ENCODE results near the gene SRP68. TPM values are rescaled to one million over a fixed set of nuclear protein-coding genes. Genes with fewer than 3 reads are reported as not detected.

SRP68 gene
- total and polyA plus RNA-seq, 2 of the 4 experiments (the other 2 are of a cell fraction) = 47.1 to 82.6 TPM

- no peak overlapping the region for H3K9ac ChIP-seq (ENCODE audit: low read depth, low read length)
- in situ Hi-C loops (cut with MboI; ENCODE audit: low sequenced_read_pairs) (no loop called here), dilution Hi-C loops (cut with HindIII; ENCODE audit: low sequenced_read_pairs, unreplicated experiment) (no loop called here), intact Hi-C loops (cut with micrococcal nuclease) (loop anchor here (1.0 kb wide), 2 partner anchors 62 to 159 kb away; no protein-coding TSS in a partner anchor)
- H2BK20ac ChIP-seq (ENCODE audit: low read depth, low read length) = no peak overlapping the region
- BruUV-seq (replicated peaks) = no TSS peak
- H3K4me3 ChIP-seq (ENCODE audit: insufficient read depth, low read depth, low read length) = no peak overlapping the region
- no peaks in the 10 kb centered on the region for H3K9me3 ChIP-seq (ENCODE audit: control insufficient read depth, insufficient read depth, low read length)
- H3K9me1 ChIP-seq (ENCODE audit: insufficient read depth, low read length) = no peaks in the 10 kb centered on the region
- H3K4ac ChIP-seq (ENCODE audit: low read depth, low read length) = no peak overlapping the region
- no peak overlapping the region for H2AFZ ChIP-seq (replicated peaks; ENCODE audit: low read length, poor library complexity)
- no peaks in the 10 kb centered on the region for H3K79me1 ChIP-seq (ENCODE audit: low read depth in 1 of 2, low read length in 2 of 2)
- H3K27ac ChIP-seq (ENCODE audit: insufficient read depth, low read length) = no peak overlapping the region
- TF ChIP-seq CTCF (conservative IDR thresholded peaks at IDR 0.05; ENCODE audit: low read depth, low read length) (no peak), MXI1 (IDR thresholded peaks at IDR 0.05; ENCODE audit: borderline replicate concordance, low read depth, low read length) (no peak), MAFK (IDR thresholded peaks at IDR 0.05; ENCODE audit: low read depth, low read length) (no peak), BHLHE40 (IDR thresholded peaks at IDR 0.05; ENCODE audit: low read depth, low read length) (no peak)
- H4K91ac ChIP-seq (ENCODE audit: insufficient read depth, low read depth, low read length) = no peak overlapping the region
- H2AK9ac ChIP-seq (replicated peaks; ENCODE audit: low read depth, low read length, poor library complexity) = no peak overlapping the region
- H3K56ac ChIP-seq (ENCODE audit: extremely low read depth, insufficient read depth, low read length) = no peak overlapping the region
- H2AK5ac ChIP-seq (ENCODE audit: low read depth, low read length) = no peak overlapping the region
- no peak overlapping the region for H3K18ac ChIP-seq (ENCODE audit: low read depth, low read length)
- no peak overlapping the region for H3K14ac ChIP-seq (replicated peaks; ENCODE audit: low read depth, low read length)
- H4K20me1 ChIP-seq (ENCODE audit: insufficient read depth, low read length) = no peaks in the 10 kb centered on the region
- H3K4me1 ChIP-seq (ENCODE audit: control insufficient read depth, insufficient read depth, low read length) = peaks cover 3% of the 10 kb centered on the region; the same call in 1 of the 2 replicates
- ChIA-PET CTCF (interaction anchor here (1.6 to 4.0 kb wide), 3 partner anchors 154 to 179 kb away, joined by 4 to 27 read pairs (median 5); no protein-coding TSS in a partner anchor), POLR2A (ENCODE audit: unreplicated experiment) (no interaction called here)
- H3K4me2 ChIP-seq (ENCODE audit: low read depth, low read length) = no peak overlapping the region
- no peak overlapping the region for H2BK5ac ChIP-seq (ENCODE audit: low read depth, low read length, poor library complexity, severe bottlenecking)
- 92% methylated on average over 2 of the region's 5 CpGs; no CpG with 5 or more reads in 1 of the 2 experiments for WGBS, 2 experiments (ENCODE audit: extremely low coverage in 2 of 2, insufficient read length in 1 of 2)
- no peak overlapping the region for H4K5ac ChIP-seq (ENCODE audit: low read depth, low read length)
- no peak overlapping the region for H2BK15ac ChIP-seq (ENCODE audit: low read depth, low read length)
- ATAC-seq (ENCODE audit: low read depth) = no peak
- H3K27me3 ChIP-seq (ENCODE audit: control insufficient read depth, insufficient read depth, low read length) = peaks cover 6% of the 10 kb centered on the region; the same call in 1 of the 2 replicates
- DNase-seq = no peak
- H2BK120ac ChIP-seq (ENCODE audit: low read depth, low read length) = no peak overlapping the region
- no peak overlapping the region for H4K8ac ChIP-seq (ENCODE audit: low read depth in 2 of 2, low read length in 2 of 2)
- no peaks in the 10 kb centered on the region for H3K36me3 ChIP-seq (ENCODE audit: control insufficient read depth, insufficient read depth, low read length)
- H3K23ac ChIP-seq (ENCODE audit: low read depth, low read length) = no peak overlapping the region
Observed at GRCh38 chr17:76120658-76121008, 48.3 kb upstream of the SRP68 start.

Measured in IMR-90 (cell line).